Measurements from ENCODE around the gene SOX4.
A peak's percentile ranks its signal among the peaks of the same experiment; 100 is the strongest.

The SOX4 gene

GRCh38 chr6:21588481-21589351 is 4.8 kb upstream of the SOX4 start:
- DNase-seq (ENCODE audit: low spot score) = peak; percentile 73
- no peak for TF ChIP-seq CTCF (IDR thresholded peaks at IDR 0.05; ENCODE audit: extremely low read depth, missing control alignments)

DNA sequence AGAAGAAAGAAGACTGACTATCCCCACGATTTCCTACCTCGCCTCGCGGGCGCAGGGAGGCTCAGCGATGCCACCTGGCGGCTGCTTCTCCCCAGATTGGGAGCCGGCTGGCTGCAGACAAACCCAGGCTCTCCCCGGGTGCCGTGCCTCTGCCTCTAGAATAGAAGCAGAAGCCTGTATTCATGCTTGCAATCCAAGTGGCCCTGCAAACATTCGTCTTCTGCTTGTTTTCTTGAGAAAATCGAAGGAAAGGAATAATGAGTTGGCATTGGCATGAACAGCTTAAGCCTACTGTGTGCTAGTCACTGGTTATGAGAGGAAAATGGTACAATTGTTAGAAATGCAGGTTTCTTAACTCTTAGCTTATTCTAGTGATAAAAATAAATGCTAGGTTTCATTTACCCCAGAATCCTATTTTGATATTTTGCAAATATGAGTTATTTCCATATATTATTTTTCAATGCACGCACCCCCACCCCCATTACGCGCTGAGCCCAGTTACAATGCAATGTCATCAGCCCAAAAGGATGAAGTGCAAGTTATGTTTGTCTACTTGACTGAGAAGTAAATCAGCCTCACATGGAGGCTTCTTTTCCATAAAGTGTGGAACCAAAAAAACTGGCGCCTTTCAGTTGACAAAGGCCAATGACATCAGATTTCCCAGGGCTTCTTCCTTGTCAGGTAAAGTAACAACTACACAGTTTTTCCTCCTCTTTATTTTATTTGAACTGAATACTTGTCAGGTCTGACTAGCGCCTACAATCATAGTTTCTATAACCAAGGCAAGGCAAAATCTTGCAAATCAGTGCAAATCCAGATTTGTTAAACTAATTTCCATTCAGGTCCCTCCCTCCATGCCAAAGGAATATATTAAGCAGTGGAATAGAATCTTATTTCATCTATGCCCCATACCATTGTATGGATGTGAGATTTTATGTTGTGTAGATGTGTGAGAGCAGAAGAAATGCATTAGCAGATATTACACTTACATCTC is 3.9 kb upstream of the SOX4 start:
- TF ChIP-seq CTCF (IDR thresholded peaks at IDR 0.05; ENCODE audit: extremely low read depth, missing control alignments) = peak; percentile 72
- peak; percentile 79 for DNase-seq (ENCODE audit: low spot score)

DNA sequence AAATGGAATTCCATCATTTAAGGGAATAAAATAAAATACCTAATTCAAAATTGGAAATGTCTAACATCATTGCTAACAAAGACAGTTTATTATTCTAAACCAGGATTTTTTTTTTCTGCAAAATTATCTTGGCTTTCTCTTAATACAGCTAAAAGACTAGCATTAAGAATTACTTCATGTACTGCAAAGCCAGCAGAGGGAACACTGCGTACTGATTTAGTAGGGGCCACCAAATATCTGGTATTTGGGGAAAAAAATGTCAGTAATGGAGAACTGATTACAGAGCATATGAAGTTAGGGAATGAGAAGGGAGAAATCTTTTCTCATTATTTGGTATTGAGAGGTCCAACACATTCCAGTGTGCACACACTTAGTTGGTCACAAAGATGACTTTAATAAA is 3.2 kb upstream of the SOX4 start:
- TF ChIP-seq CTCF (IDR thresholded peaks at IDR 0.05; ENCODE audit: extremely low read depth, missing control alignments) = no peak

GRCh38 chr6:21591446-21591845 is 2.1 kb upstream of the SOX4 start:
- no peak for DNase-seq (ENCODE audit: low spot score)
- TF ChIP-seq CTCF (IDR thresholded peaks at IDR 0.05; ENCODE audit: extremely low read depth, missing control alignments) = no peak

More for the DNA sequence above, 3.2 kb upstream of the SOX4 start:
- no peak for DNase-seq (ENCODE audit: low spot score)

GRCh38 chr6:21592953-21593352 is 598 bp upstream of the SOX4 start:
- TF ChIP-seq CTCF (IDR thresholded peaks at IDR 0.05; ENCODE audit: extremely low read depth, missing control alignments) = no peak
- no peak for DNase-seq (ENCODE audit: low spot score)

- no peak for DNase-seq (ENCODE audit: low spot score)
- no peak for TF ChIP-seq CTCF (IDR thresholded peaks at IDR 0.05; ENCODE audit: extremely low read depth, missing control alignments)
These were observed 420 bp downstream of the SOX4 start for GRCh38 chr6:21593927-21594415.

All from GM20000 (cell line).